ENCODE data around the gene TSPAN13.

The TSPAN13 gene

DNA sequence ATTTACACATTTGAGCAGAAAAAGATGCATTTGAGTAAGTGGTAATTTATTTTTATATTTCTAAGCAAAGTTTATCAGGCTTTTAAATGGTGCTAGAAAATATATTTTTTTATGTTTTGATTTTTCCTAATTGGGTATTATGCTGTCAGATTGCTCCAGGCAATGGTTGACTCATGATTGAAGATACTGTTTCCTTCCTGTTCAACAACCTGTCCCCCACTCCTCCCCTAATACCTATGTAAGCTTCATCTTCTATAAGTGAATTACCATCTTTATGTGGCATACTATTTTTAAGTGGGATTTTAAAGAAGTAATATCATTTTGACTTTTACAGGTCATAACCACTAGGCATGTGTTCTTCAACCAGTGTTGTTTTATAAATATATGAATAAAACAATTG lies 21.4 kb downstream of the TSPAN13 start:
- H3K27me3 Mint-ChIP-seq = peaks cover 16% of the 10 kb centered on the region
- H3K4me3 Mint-ChIP-seq = no peak overlapping the region
- H3K27ac Mint-ChIP-seq = no peak overlapping the region
- no peaks in the 10 kb centered on the region for H3K4me1 Mint-ChIP-seq (ENCODE audit: low read depth)
- no peaks in the 10 kb centered on the region for H3K36me3 Mint-ChIP-seq (ENCODE audit: low read depth)
- no peaks in the 10 kb centered on the region for H3K9me3 Mint-ChIP-seq
- no peak for DNase-seq

- Mint-ChIP-seq H3K36me3 (ENCODE audit: low read depth) (no peaks in the 10 kb centered on the region), H3K27ac (no peak overlapping the region), H3K9me3 (no peaks in the 10 kb centered on the region), H3K27me3 (peaks cover 8% of the 10 kb centered on the region), H3K4me3 (no peak overlapping the region), H3K4me1 (ENCODE audit: low read depth) (no peaks in the 10 kb centered on the region)
- no peak for DNase-seq
These were observed 22.5 kb downstream of the TSPAN13 start for GRCh38 chr7:16776053-16776452.

DNA sequence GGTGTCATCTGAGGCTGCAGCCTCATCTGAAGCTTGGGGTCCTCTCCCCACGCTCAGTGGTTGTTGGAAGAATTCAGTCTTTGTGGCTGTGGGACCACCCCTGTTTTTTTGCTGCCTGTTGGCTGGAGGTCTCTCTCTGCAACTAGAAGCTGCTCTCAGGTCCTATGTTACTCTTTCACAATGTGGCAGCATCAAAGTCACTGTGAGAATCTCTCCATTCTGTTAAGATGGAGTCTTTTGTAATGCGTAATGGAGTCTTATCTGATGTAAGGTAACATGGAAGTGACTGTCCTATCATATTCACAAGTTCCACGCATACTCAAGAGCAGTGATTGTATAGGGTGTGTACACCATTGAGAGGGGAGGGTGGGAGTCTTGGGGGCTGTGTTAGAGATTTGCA lies 24.9 kb downstream of the TSPAN13 start:
- Mint-ChIP-seq H3K4me3 (no peak overlapping the region), H3K9me3 (no peaks in the 10 kb centered on the region), H3K27me3 (peaks cover 2% of the 10 kb centered on the region), H3K36me3 (ENCODE audit: low read depth) (no peaks in the 10 kb centered on the region), H3K4me1 (ENCODE audit: low read depth) (no peaks in the 10 kb centered on the region), H3K27ac (no peak overlapping the region)
- DNase-seq = no peak

DNA sequence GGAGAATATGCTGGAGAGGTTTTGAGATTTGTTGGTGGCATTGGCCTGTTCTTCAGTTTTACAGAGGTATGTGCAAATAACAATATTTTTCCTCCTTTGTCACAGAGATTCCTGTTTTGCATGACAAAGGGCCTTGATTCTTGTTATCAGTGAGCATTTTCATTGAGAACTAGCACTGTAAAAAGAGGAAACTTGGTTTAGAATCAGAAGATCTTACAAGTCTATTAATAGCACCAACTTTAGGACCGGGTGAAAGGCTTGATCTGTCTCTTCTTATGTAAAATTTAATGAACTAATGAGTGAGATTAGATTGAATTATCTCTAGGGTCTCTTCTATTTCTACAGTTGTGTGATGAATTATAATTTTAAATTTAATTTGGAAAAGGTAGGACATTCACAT lies 25.5 kb downstream of the TSPAN13 start:
- Mint-ChIP-seq H3K27me3 (peaks cover 2% of the 10 kb centered on the region), H3K4me3 (no peak overlapping the region), H3K36me3 (ENCODE audit: low read depth) (no peaks in the 10 kb centered on the region), H3K9me3 (no peaks in the 10 kb centered on the region), H3K4me1 (ENCODE audit: low read depth) (no peaks in the 10 kb centered on the region), H3K27ac (no peak overlapping the region)
- DNase-seq = no peak

- Mint-ChIP-seq H3K4me1 (ENCODE audit: low read depth) (no peaks in the 10 kb centered on the region), H3K27ac (no peak overlapping the region), H3K27me3 (no peaks in the 10 kb centered on the region), H3K36me3 (ENCODE audit: low read depth) (no peaks in the 10 kb centered on the region), H3K4me3 (no peak overlapping the region), H3K9me3 (no peaks in the 10 kb centered on the region)
- no peak for DNase-seq
These were observed 27.0 kb downstream of the TSPAN13 start for GRCh38 chr7:16780596-16780995.

DNA sequence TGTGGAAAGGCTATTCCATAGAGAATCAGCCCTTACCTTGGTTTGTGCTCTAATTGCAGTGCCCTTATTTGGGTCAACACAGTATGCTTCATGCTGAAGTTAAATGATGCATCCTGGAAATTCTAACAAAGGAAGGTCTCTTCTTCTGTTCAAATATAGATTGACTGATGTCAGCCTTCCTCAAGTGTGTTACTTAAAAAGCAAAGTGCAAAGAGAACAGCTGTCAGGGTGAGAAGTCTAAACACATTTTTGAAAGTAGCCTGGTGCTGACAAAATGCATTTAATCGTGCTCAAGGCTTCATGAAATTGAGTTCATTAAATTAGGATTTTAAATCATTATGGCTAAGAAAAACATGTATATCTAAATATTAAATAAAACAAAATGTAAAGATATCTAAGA lies 31.8 kb downstream of the TSPAN13 start:
- Mint-ChIP-seq H3K27me3 (no peaks in the 10 kb centered on the region), H3K9me3 (no peaks in the 10 kb centered on the region), H3K27ac (no peak overlapping the region), H3K4me1 (ENCODE audit: low read depth) (no peaks in the 10 kb centered on the region), H3K36me3 (ENCODE audit: low read depth) (no peaks in the 10 kb centered on the region), H3K4me3 (no peak overlapping the region)
- DNase-seq = no peak

GRCh38 chr7:16785846-16786245 lies 32.3 kb downstream of the TSPAN13 start:
- H3K36me3 Mint-ChIP-seq (ENCODE audit: low read depth) = no peaks in the 10 kb centered on the region
- no peaks in the 10 kb centered on the region for H3K27me3 Mint-ChIP-seq
- no peak for DNase-seq
- no peak overlapping the region for H3K4me3 Mint-ChIP-seq
- H3K27ac Mint-ChIP-seq = no peak overlapping the region
- H3K9me3 Mint-ChIP-seq = no peaks in the 10 kb centered on the region
- H3K4me1 Mint-ChIP-seq (ENCODE audit: low read depth) = no peaks in the 10 kb centered on the region

- Mint-ChIP-seq H3K4me3 (no peak overlapping the region), H3K36me3 (ENCODE audit: low read depth) (no peaks in the 10 kb centered on the region), H3K9me3 (no peaks in the 10 kb centered on the region), H3K27ac (no peak overlapping the region), H3K4me1 (ENCODE audit: low read depth) (no peaks in the 10 kb centered on the region), H3K27me3 (no peaks in the 10 kb centered on the region)
- DNase-seq = no peak
These were observed 32.7 kb downstream of the TSPAN13 start for GRCh38 chr7:16786257-16786656.

DNA sequence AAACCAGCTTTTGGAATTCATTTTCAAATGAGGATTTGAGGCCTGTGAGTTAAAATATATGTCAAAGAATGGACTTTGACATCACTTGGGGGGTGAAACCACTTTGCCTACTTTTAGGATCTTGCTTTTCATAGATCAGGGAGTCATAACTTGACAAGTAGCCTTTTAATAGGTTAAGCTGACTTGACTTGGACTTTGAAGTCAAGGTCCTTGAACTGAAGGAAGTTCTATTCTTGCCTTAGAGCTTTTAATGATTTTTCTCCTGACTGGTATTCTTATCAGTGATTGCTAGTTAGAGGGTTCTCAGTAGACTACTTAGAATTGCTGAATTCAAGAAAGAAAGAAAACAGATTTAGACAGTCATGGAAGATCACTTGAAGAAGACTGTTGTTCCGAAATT lies 33.6 kb downstream of the TSPAN13 start:
- Mint-ChIP-seq H3K27me3 (no peaks in the 10 kb centered on the region), H3K27ac (no peak overlapping the region), H3K4me1 (ENCODE audit: low read depth) (peaks cover 1% of the 10 kb centered on the region), H3K9me3 (no peaks in the 10 kb centered on the region), H3K36me3 (ENCODE audit: low read depth) (no peaks in the 10 kb centered on the region), H3K4me3 (no peak overlapping the region)
- DNase-seq = no peak

DNA sequence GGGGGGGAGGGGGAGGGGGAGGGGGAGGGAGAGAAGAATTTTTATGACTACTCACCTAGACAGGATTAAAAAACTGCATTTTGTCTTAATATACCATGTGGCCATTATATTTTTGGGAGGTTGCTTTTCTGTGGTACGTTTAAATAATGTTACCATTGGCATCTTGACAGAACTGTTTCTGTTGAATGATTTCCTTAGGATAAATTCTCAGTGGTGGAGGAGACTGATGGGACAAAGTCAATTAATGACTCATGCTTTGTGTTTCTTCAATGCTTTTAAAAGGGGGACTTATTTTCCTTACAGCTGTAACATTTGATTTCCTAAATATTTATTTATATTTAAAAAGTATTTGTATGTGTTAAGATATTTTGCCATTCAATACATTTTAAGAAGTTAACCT lies 37.5 kb downstream of the TSPAN13 start:
- DNase-seq = no peak
- peaks cover 1% of the 10 kb centered on the region for H3K4me1 Mint-ChIP-seq (ENCODE audit: low read depth)
- H3K4me3 Mint-ChIP-seq = no peak overlapping the region
- no peaks in the 10 kb centered on the region for H3K9me3 Mint-ChIP-seq
- H3K36me3 Mint-ChIP-seq (ENCODE audit: low read depth) = no peaks in the 10 kb centered on the region
- no peak overlapping the region for H3K27ac Mint-ChIP-seq
- peaks cover 18% of the 10 kb centered on the region for H3K27me3 Mint-ChIP-seq

DNA sequence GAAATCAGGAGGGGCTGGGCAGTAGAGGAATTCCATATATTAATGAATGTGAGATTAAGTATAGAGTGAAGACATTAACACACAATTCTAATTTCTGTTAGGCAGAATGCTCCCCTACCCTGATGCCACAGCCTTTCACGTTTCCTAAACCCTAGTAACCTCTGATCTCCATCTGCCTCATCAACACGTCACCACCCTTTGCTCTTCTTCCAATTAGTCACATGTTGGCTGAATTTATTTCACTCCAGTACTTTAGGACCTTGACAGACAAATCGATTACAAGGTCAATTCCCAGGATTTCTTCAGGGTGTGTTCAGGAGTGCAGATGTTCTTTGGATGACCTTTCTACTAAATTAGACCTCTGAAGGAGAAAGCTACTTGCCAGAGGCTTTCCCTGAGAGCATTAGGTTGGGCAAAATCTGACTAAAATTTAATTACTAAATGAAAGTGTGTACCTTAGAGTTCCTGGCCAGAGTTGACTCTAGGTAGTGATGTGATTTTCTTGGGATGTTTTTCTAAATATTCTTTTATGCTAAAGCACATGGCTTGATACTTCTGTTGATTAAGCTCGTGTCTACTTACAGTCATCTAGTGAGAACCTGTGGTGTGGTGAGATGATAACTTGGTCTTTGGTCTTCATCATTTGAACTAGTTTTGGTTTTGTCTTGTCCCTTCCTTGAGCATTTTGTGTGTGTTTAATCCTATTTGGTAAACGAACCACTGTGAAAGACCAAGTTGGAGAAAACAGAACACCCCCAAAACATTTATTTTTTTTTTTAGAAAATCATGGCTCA lies 38.5 kb downstream of the TSPAN13 start:
- Mint-ChIP-seq H3K36me3 (ENCODE audit: low read depth) (no peaks in the 10 kb centered on the region), H3K9me3 (no peaks in the 10 kb centered on the region), H3K4me1 (ENCODE audit: low read depth) (peaks cover 1% of the 10 kb centered on the region), H3K27ac (no peak overlapping the region), H3K4me3 (no peak overlapping the region), H3K27me3 (peaks cover 24% of the 10 kb centered on the region)
- DNase-seq = no peak

- Mint-ChIP-seq H3K36me3 (ENCODE audit: low read depth) (no peaks in the 10 kb centered on the region), H3K27ac (no peak overlapping the region), H3K27me3 (peaks cover 24% of the 10 kb centered on the region), H3K9me3 (no peaks in the 10 kb centered on the region), H3K4me3 (no peak overlapping the region), H3K4me1 (ENCODE audit: low read depth) (peaks cover 1% of the 10 kb centered on the region)
- no peak for DNase-seq
These were observed 41.4 kb downstream of the TSPAN13 start for GRCh38 chr7:16794986-16795385.

GRCh38 chr7:16795624-16796023 lies 42.1 kb downstream of the TSPAN13 start:
- Mint-ChIP-seq H3K27me3 (peaks cover 24% of the 10 kb centered on the region), H3K4me3 (no peak overlapping the region), H3K36me3 (ENCODE audit: low read depth) (no peaks in the 10 kb centered on the region), H3K9me3 (no peaks in the 10 kb centered on the region), H3K27ac (no peak overlapping the region), H3K4me1 (ENCODE audit: low read depth) (peaks cover 1% of the 10 kb centered on the region)
- DNase-seq = no peak

DNA sequence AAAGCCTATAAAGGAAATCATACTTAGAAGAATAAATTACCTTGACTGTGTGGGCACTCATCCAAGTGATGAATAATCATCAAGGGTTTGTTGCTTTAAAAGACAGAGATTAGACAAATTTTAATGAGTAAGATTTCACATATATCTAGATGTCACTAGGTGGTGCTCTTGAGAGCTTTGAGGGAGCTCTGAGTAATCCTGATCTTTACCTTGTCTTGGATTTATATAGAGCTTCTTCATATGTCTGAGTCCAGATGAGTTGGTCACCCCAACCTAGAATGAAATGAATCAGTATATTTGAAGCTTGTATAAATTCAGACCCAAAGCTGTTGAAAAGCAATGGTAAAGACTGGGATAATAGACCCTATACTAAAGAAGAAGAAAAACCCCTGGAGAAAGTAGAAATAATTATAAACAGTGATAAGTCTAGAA lies 47.6 kb downstream of the TSPAN13 start:
- no peaks in the 10 kb centered on the region for H3K9me3 Mint-ChIP-seq
- no peaks in the 10 kb centered on the region for H3K4me1 Mint-ChIP-seq (ENCODE audit: low read depth)
- no peak overlapping the region for H3K4me3 Mint-ChIP-seq
- no peak overlapping the region for H3K27ac Mint-ChIP-seq
- no peaks in the 10 kb centered on the region for H3K36me3 Mint-ChIP-seq (ENCODE audit: low read depth)
- no peak for DNase-seq
- H3K27me3 Mint-ChIP-seq = peaks cover 16% of the 10 kb centered on the region

- Mint-ChIP-seq H3K27me3 (peaks cover 12% of the 10 kb centered on the region), H3K36me3 (ENCODE audit: low read depth) (no peaks in the 10 kb centered on the region), H3K27ac (no peak overlapping the region), H3K4me3 (no peak overlapping the region), H3K9me3 (no peaks in the 10 kb centered on the region), H3K4me1 (ENCODE audit: low read depth) (no peaks in the 10 kb centered on the region)
- no peak for DNase-seq
These were observed 48.0 kb downstream of the TSPAN13 start for GRCh38 chr7:16801579-16801978.

GRCh38 chr7:16803125-16803524 lies 49.6 kb downstream of the TSPAN13 start:
- Mint-ChIP-seq H3K9me3 (no peaks in the 10 kb centered on the region), H3K36me3 (ENCODE audit: low read depth) (no peaks in the 10 kb centered on the region), H3K27me3 (peaks cover 16% of the 10 kb centered on the region), H3K27ac (no peak overlapping the region), H3K4me1 (ENCODE audit: low read depth) (no peaks in the 10 kb centered on the region), H3K4me3 (no peak overlapping the region)
- DNase-seq = no peak

Measured in activated T-cell treated with anti-CD3 and anti-CD28 coated beads, Interleukin-2, amount 50 U/mL, for 24 hours (primary cell).